DND-41 (cell line): Measurements from ENCODE around the gene C6orf120.

Experiments used
- CTCF ChIP-seq: IDR thresholded peaks from 2 replicates; pipeline ENCODE4 v1.5.1; 2012; ENCODE audit warnings: borderline replicate concordance, low read length, moderate library complexity, mild to moderate bottlenecking; ENCODE audit not compliant: poor library complexity, severe bottlenecking; ENCODE audit errors: extremely low read depth
- EZH2 ChIP-seq: IDR thresholded peaks from 3 replicates; pipeline ENCODE4 v1.6.1; 2012; ENCODE audit warnings: borderline replicate concordance, low read depth, mild to moderate bottlenecking, moderate library complexity, low read length, inconsistent platforms; ENCODE audit not compliant: severe bottlenecking

- TF ChIP-seq CTCF: no peak
- TF ChIP-seq EZH2: no peak
Observed at GRCh38 chr6:169685860-169686259, 16.1 kb upstream of the C6orf120 start.
